ENCODE measurements around the gene IRF4.

IRF4 gene

GRCh38 chr6:381742-382461, 9.7 kb upstream of the IRF4 start:
- no peak for DNase-seq

GRCh38 chr6:382883-383810, 8.4 kb upstream of the IRF4 start:
- no peak for DNase-seq

- DNase-seq = no peak
These were observed 7.7 kb upstream of the IRF4 start for GRCh38 chr6:383856-384255.

GRCh38 chr6:384898-385297, 6.7 kb upstream of the IRF4 start:
- no peak for DNase-seq

- no peak for DNase-seq
These were observed 5.9 kb upstream of the IRF4 start for GRCh38 chr6:385614-386013.

- no peak for DNase-seq
These were observed 4.8 kb upstream of the IRF4 start for GRCh38 chr6:386688-387266.

- peak; percentile 54 to 82 for DNase-seq
These were observed 4.2 kb upstream of the IRF4 start for GRCh38 chr6:387293-387741.

GRCh38 chr6:388202-388903, 3.2 kb upstream of the IRF4 start:
- peak; percentile 44 to 62 for DNase-seq

- no peak for DNase-seq
These were observed 2.4 kb upstream of the IRF4 start for GRCh38 chr6:389143-389542.

- no peak for DNase-seq
These were observed 1.9 kb upstream of the IRF4 start for GRCh38 chr6:389622-390021.

- no peak for DNase-seq
These were observed 516 bp upstream of the IRF4 start for GRCh38 chr6:390914-391558.

- peak in 1 of 2 donors; percentile 34 for DNase-seq
These were observed 1.2 kb downstream of the IRF4 start for GRCh38 chr6:392441-393390.

- DNase-seq = no peak
These were observed 2.1 kb downstream of the IRF4 start for GRCh38 chr6:393391-394221.

- no peak for DNase-seq
These were observed 3.2 kb downstream of the IRF4 start for GRCh38 chr6:394641-395289.

GRCh38 chr6:395432-396125, 4.0 kb downstream of the IRF4 start:
- DNase-seq = no peak

- no peak for DNase-seq
These were observed 4.6 kb downstream of the IRF4 start for GRCh38 chr6:396126-396520.

GRCh38 chr6:397056-397455, 5.5 kb downstream of the IRF4 start:
- no peak for DNase-seq

GRCh38 chr6:397604-398003, 6.1 kb downstream of the IRF4 start:
- no peak for DNase-seq

GRCh38 chr6:398065-398464, 6.5 kb downstream of the IRF4 start:
- no peak for DNase-seq

Measured in inflammatory macrophage treated with lipopolysaccharide for 1 hour (primary cell).